ENCODE results near the gene LRRTM4. TPM values are rescaled to one million over a fixed set of nuclear protein-coding genes. Genes with fewer than 3 reads are reported as not detected.

Gene LRRTM4
- total RNA-seq, 1 experiment from 2014 or later = 9.4 TPM

DNA sequence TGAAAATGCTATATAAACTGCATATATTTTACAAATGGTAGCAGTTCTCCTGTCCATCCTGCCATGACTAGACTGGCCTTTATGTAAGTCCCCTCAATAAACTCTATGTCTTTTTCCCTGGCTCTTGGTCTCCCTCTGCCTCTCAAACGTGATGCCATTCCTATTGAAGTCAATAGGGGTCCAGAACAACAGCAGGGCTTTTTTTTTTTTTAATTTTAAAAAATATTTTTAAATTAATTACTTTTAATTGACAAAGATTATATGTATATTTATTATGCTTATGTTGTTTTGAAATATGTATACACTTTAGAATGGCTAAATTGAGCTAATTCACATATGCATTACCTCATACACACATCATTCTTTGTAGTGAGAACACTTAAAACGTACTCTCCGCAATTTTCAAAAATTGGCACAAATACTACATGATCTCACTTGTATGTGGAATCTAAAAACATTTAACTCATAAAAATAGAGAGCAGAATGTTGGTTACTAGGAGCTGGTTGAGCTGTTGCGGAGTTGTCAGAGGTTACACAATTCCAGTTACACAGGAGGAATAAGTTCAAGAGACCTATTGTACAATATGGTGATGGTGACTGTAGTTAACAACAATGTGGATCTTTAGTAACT is 123.1 kb downstream of the LRRTM4 start (continued):
- no peak for TF ChIP-seq ZNF425 (CRISPR knock-in tag; conservative IDR thresholded peaks at IDR 0.05)
- TF ChIP-seq, protein P1, sequence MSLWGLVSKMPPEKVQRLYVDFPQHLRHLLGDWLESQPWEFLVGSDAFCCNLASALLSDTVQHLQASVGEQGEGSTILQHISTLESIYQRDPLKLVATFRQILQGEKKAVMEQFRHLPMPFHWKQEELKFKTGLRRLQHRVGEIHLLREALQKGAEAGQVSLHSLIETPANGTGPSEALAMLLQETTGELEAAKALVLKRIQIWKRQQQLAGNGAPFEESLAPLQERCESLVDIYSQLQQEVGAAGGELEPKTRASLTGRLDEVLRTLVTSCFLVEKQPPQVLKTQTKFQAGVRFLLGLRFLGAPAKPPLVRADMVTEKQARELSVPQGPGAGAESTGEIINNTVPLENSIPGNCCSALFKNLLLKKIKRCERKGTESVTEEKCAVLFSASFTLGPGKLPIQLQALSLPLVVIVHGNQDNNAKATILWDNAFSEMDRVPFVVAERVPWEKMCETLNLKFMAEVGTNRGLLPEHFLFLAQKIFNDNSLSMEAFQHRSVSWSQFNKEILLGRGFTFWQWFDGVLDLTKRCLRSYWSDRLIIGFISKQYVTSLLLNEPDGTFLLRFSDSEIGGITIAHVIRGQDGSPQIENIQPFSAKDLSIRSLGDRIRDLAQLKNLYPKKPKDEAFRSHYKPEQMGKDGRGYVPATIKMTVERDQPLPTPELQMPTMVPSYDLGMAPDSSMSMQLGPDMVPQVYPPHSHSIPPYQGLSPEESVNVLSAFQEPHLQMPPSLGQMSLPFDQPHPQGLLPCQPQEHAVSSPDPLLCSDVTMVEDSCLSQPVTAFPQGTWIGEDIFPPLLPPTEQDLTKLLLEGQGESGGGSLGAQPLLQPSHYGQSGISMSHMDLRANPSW (CRISPR knock-in tag; conservative IDR thresholded peaks at IDR 0.05; ENCODE audit: low read depth) = no peak
- no peak for TF ChIP-seq ZNF121 (CRISPR knock-in tag; IDR thresholded peaks at IDR 0.05)
- TF ChIP-seq ZBTB21 (CRISPR knock-in tag; IDR thresholded peaks at IDR 0.05; ENCODE audit: borderline replicate concordance) = no peak
- TF ChIP-seq PRDM15 (CRISPR knock-in tag; IDR thresholded peaks at IDR 0.05) = no peak
- TF ChIP-seq TEAD4 (CRISPR knock-in tag; IDR thresholded peaks at IDR 0.05) = no peak
- TF ChIP-seq SOX15 (CRISPR knock-in tag; IDR thresholded peaks at IDR 0.05) = no peak
- TF ChIP-seq, protein P2, sequence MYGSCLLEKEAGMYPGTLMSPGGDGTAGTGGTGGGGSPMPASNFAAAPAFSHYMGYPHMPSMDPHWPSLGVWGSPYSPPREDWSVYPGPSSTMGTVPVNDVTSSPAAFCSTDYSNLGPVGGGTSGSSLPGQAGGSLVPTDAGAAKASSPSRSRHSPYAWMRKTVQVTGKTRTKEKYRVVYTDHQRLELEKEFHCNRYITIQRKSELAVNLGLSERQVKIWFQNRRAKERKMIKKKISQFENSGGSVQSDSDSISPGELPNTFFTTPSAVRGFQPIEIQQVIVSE (CRISPR knock-in tag; IDR thresholded peaks at IDR 0.05; ENCODE audit: borderline replicate concordance) = no peak
- TF ChIP-seq ZNF671 (CRISPR knock-in tag; IDR thresholded peaks at IDR 0.05) = no peak
- no peak for TF ChIP-seq SMAD3 (CRISPR knock-in tag; IDR thresholded peaks at IDR 0.05; ENCODE audit: borderline replicate concordance)

- ChIA-PET CTCF (no interaction called here), POLR2A (no interaction called here)
- Mint-ChIP-seq H3K36me3 (no peaks in the 10 kb centered on the region), H3K27me3 (ENCODE audit: low read depth) (no peaks in the 10 kb centered on the region), H3K4me3 (no peak overlapping the region), H3K9me3 (no peaks in the 10 kb centered on the region), H3K4me1 (peaks cover 44% of the 10 kb centered on the region), H3K27ac (no peak overlapping the region)
- DNase-seq (ENCODE audit: low spot score) (no peak), ATAC-seq (no peak)
- TF ChIP-seq TEAD1 (CRISPR knock-in tag; IDR thresholded peaks at IDR 0.05) (no peak), GTF2I (CRISPR knock-in tag; conservative IDR thresholded peaks at IDR 0.05) (no peak), PRDM15 (CRISPR knock-in tag; IDR thresholded peaks at IDR 0.05) (no peak)
- TF ChIP-seq, protein P3, sequence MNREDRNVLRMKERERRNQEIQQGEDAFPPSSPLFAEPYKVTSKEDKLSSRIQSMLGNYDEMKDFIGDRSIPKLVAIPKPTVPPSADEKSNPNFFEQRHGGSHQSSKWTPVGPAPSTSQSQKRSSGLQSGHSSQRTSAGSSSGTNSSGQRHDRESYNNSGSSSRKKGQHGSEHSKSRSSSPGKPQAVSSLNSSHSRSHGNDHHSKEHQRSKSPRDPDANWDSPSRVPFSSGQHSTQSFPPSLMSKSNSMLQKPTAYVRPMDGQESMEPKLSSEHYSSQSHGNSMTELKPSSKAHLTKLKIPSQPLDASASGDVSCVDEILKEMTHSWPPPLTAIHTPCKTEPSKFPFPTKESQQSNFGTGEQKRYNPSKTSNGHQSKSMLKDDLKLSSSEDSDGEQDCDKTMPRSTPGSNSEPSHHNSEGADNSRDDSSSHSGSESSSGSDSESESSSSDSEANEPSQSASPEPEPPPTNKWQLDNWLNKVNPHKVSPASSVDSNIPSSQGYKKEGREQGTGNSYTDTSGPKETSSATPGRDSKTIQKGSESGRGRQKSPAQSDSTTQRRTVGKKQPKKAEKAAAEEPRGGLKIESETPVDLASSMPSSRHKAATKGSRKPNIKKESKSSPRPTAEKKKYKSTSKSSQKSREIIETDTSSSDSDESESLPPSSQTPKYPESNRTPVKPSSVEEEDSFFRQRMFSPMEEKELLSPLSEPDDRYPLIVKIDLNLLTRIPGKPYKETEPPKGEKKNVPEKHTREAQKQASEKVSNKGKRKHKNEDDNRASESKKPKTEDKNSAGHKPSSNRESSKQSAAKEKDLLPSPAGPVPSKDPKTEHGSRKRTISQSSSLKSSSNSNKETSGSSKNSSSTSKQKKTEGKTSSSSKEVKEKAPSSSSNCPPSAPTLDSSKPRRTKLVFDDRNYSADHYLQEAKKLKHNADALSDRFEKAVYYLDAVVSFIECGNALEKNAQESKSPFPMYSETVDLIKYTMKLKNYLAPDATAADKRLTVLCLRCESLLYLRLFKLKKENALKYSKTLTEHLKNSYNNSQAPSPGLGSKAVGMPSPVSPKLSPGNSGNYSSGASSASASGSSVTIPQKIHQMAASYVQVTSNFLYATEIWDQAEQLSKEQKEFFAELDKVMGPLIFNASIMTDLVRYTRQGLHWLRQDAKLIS (CRISPR knock-in tag; IDR thresholded peaks at IDR 0.05; ENCODE audit: borderline replicate concordance) = no peak
Measured at GRCh38 chr2:77397763-77398162, 124.4 kb downstream of the LRRTM4 start.

Data from WTC11 (cell line).